Measurements from ENCODE around the gene DOHH.

- no peak for TF ChIP-seq GATA2 (IDR thresholded peaks at IDR 0.05; ENCODE audit: low read depth, low read length)
- no peak for TF ChIP-seq GATA3 (IDR thresholded peaks at IDR 0.05; ENCODE audit: low read depth, low read length)
These were observed 40.4 kb downstream of the DOHH start for GRCh38 chr19:3459965-3460582.

Data from SH-SY5Y (cell line).